Non-pigmented ciliary epithelial cell (primary cell): ENCODE results near the gene ALG11.
"Not testable (repeated sequence)": the region's sequence is repeated elsewhere in the genome, so short reads cannot be mapped to it uniquely, and the experiment has no call there.

Experiments used
- DNase-seq: peaks from one replicate; pipeline ENCODE4 v3.0.0-alpha.2; 2010; ENCODE audit warnings: low read depth

Gene ALG11

DNA sequence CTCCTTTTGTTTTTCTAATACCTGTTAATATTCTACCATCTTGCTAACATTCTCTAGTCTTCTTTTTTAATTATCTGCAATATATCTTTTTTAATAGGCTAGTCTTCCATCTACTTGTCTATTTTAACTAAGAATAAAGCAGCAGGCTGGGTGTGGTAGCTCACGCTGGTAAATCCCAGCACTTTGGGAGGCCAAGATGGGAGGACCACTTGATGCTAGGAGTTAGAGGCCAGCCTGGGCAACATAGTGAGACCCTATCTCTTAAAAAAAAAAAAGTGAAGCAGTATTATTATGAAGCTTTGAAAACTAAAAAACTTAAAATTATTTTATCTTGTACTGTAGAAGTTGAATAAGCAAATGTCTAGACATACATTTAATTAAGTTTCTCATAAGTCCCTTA is 15.6 kb downstream of the ALG11 start:
- no peak for DNase-seq

DNA sequence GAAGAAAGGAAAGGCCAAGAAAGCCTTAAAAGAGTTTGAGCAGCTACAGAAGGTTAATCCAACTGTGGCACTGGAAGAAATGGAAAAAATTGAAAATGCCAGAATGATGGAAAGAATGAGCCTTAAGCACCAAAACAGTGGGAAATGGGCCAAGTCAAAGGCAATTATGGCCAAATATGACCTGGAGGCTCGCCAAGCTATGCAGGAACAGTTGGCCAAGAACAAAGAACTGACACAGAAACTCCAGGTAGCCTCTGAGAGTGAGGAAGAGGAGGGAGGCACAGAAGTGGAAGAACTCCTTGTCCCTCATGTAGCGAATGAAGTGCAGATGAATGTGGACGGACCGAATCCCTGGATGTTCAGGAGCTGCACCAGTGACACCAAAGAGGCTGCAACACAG is 17.4 kb downstream of the ALG11 start:
- DNase-seq = no peak

DNA sequence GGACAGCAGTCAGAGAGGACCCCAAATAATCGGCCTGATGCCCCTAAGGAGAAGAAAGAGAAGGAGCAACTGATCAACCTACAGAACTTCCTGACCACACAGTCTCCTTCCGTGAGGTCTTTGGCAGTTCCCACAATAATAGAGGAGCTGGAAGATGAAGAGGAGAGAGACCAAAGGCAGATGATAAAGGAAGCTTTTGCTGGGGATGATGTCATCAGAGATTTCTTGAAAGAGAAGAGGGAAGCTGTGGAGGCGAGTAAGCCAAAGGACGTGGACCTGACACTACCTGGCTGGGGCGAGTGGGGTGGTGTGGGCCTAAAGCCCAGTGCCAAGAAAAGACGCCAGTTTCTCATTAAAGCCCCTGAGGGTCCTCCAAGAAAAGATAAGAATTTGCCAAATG is 18.2 kb downstream of the ALG11 start:
- not testable (repeated sequence) for DNase-seq

DNA sequence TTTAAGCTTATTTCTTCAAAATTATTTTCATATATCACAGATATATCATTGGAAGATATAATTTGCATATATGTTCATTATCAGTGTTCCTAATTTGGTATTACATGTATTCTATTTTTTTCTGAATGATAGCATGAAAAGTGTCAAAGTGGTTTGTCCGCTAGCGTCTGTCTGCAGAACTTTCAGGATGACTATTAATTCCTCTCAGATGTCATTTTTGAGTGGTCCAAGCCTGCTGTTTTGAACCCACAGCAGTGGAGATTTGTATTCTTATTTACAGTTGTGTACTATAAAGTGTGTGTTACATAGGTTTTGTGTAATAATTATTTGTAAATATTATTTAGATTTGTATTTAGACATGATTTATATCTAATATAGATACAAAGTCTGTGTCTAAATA is 20.8 kb downstream of the ALG11 start:
- DNase-seq = no peak

DNA sequence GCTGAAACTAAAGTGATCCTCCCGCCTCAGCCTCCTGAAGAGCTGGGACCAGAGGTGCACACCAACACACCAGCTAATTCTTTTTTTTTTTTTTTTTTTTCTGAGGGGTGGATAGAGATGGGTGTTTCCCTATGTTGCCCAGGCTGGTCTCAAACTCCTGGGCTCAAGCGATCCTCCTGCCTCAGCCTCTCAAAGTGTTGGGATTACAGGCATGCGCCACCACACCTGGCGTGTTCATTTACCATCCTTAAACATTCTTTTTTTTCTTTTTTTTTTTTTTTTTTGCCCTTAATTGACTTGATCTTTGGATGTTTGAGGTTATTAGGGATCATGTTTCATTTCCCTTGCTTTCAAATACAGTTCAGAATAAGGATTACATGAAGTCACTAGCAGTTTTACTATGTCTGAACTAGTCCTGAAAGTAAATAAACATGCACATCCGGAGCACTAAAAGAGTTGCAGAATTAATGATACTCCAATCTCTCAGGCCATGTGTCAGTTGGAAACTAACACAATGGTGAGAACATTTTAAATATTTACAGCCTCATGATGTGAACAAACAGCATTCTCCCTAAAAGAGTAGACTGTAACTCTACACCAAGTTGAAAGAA is 22.5 kb downstream of the ALG11 start:
- no peak for DNase-seq

DNA sequence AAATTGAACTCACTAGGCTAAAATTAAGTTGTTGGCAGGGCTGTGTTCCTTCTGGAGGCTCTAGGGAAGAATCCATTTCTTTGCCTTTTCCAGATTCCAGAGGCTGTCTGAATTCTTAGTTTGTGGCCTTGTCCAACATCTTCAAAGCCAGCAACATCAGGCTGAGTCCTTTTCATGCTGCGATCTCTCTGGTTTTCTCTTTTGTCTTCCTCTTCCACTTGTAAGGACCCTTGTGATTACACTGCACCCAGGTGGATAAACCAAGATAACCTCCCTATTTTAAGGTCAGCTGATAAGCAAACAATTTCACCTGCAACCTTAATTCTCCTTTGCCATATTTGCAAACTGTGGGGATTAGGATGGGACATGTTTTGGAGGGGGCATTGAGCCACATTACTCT is 23.8 kb downstream of the ALG11 start:
- DNase-seq = no peak

DNA sequence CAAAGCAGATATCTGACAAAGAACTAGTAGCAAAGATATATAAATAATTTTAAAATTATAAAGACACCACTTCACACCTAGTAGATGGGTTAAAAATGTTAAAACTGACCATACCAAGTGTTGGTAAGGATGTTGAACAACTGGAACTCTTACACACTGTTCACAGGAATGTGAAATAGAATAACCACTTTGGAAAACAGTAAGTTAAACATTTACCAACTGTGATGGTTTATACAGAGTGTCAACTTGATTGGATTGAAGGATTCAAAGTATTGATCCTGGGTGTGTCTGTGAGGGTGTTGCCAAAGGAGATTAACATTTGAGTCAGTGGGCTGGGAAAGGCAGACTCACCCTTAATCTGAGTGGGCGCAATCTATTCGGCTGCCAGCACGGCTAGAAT is 31.5 kb downstream of the ALG11 start:
- DNase-seq = no peak

DNA sequence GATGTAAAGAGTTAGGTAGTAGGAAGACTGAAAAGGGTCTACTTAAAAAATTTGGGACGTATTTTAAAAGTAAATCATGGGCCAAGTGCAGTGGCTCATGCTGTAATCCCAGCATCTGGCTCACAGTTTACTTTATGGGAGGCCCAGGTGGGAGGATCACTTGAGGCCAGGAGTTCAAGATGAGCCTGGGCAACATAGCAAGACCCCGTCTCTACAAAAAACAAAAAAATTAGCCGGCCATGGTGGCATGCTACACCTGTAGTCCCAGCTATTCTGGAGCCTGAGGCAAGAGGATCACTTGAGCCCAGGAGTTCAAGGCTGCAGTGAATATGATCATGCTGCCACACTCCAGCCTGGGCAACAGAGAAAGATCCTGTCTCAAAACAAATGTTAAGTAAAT is 35.3 kb downstream of the ALG11 start:
- no peak for DNase-seq

DNA sequence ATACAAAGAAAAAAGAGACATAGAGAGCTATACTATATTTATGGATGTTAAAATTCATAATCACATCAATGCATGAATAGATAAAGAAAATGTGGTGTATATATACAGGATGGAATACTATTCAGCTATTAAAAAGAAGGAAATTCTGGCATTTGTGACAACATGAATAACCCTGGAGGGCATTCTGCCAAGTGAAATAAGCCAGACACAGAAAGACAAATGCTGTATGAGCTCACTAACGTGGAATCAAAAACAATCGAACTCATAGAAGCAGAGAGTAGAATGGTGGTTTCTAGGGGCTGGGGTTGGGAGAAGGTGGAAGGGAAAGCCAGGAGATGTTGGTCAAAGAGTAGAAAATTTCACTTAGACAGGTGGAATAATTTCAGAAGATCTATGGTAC is 36.3 kb downstream of the ALG11 start:
- DNase-seq = no peak

DNA sequence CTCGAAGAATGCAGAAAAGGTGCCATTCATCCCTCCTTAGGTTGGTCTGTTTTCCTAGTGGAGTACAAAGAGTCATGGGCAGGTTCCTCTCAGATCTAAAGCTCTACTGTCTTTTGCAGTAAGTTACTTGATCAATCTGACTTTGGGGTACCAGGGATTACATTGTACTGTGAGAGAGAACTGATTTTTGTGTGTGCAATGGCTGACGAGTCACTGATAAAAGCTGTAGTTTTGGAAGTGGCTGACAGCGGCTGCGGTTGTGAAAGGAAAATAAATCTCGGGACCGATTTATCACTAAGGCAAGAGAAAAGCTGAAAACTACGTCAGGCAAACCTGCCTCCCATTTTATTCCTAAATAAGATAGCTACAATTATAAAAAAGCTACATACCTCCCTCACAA is 39.2 kb downstream of the ALG11 start:
- no peak for DNase-seq

DNA sequence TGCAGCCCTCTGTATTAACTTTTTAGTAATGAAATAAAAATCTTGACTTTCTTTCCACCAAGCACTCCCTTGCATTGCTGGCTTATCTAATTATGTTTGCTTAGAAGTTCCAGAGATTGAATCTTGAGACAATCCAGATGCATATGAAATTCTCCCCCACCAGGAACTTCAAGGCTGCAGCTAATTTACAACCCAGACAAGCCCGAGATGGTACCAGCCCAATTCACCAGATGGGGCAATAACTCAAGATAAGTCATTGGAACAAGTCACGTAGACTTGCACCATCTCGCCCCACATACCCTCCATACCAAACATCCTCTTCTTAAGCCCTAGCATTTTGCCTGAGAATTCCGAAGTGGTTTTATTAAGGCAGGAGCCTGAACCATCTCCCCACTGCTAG is 41.3 kb downstream of the ALG11 start:
- DNase-seq = no peak

DNA sequence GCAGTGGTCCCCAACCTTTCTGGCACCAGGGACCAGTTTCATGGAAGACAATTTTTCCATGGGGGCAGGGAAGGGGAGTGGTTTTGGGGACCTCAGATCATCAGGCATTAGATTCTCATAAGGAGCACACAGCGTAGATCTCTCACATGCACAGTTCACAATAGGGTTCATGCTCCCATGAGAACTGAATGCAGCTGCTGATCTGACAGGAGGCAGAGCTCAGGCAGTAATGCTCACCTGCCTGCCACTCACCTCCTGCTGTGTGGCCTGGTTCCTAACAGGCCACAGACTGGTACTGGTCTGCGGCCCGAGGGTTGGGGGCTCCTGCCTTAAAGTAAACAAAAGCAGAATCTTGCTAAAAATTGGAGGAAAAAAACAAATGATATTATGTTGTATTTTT is 48.9 kb downstream of the ALG11 start:
- DNase-seq = not testable (repeated sequence)

DNA sequence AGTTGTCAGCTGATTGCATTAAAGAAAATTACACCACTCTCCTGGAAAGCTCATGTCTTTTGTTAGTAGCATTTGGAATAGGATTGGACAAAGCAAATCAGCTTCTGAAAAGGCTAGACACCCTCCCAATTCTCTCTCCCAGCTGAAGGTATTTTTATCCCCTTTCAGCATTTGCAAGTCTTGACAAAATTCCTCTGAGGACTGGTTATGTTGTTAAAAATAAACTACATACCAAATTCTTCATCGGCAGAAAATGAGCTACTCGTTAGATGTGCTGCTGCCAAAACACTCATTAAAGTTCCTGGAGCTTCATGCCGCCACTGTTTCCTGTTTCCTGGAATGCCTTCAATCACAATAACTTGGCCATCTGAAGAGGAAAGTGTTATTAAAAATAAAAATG is 49.4 kb downstream of the ALG11 start:
- no peak for DNase-seq

DNA sequence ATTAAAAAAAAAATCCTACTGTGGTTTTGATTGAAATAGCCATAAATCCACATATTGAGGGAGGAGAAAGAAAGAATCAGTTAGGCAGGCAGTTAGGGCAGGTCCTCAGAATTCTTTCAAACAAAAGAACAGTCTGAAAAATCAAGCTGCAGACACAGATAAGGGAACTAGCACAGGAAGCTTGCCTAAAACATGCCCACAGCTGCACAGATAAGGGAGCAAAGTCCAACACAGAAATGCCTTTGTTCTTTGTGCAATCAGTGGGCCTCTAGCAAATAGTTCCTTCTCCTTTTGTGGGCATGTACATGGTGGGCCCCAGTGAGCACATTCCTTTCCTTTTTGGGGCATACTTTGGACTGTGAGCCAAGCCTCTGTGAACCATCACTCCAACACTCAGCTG is 55.0 kb downstream of the ALG11 start:
- DNase-seq = no peak

DNA sequence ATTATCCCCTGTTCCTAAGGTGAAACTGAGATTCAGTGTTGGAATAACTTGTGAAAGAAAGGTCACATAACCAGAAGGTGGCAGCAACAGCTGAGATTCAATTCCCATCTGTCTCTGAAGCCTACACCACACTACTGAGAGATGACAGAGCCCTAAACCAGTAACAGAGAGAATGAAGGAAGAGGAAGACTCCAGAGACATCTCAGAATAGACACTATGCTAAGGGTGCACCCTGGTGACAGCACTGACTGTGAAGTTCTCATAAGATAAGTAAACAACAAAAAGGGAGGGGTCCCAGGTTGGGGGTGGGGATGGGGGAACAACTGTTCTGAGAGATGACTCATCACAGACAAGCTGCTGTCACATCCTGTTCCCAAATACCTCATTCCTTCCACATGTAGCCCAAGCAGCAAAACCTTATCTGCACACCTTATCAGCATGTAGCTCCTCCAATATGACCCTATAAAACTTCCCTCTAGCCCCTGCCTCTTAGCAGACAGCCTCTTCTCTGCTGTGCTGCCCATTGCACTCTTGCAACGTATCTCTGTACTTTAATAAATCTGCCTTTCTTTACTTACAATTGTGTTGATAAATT is 58.8 kb downstream of the ALG11 start:
- no peak for DNase-seq
